HEK293 (cell line): ENCODE data around the gene MAP3K20.

ENCODE experiments used
- CTCF ChIA-PET: fragments of 350-600 bp; formaldehyde crosslinking; extraction: SDS; loops from one replicate; lab custom pipeline; 2021; ENCODE audit warnings: antibody characterized with exemption; lab: Yijun Ruan, JAX
- POLR2A ChIA-PET: fragments of 300-600 bp; formaldehyde crosslinking; extraction: SDS; loops from one replicate; lab custom pipeline; 2020; ENCODE audit warnings: antibody characterized with exemption, inconsistent platforms; lab: Yijun Ruan, JAX
- H3K27ac ChIP-seq: fragments of 200-500 bp; sonication (Bioruptor generic); 2 replicates; pipeline ENCODE4 v1.5.1; 2014; ENCODE audit warnings: low read depth, low read length, control low read depth, inconsistent platforms; ENCODE audit errors: extremely low read depth
- H3K36me3 ChIP-seq, 2 experiments: fragments of 200-500 bp in 1 of 2; sonication (Bioruptor generic) in 1 of 2; 1 replicate in 1 of 2; 2 replicates in 1 of 2; pipeline ENCODE4 v1.5.1; 2014 to 2017; ENCODE audit warnings: inconsistent platforms in 2 of 2, low read length in 2 of 2; ENCODE audit not compliant: control insufficient read depth in 2 of 2, insufficient read depth in 1 of 2
- H3K4me1 ChIP-seq: fragments of 200-500 bp; sonication (Bioruptor generic); 2 replicates; pipeline ENCODE4 v1.5.1; 2014; ENCODE audit warnings: mild to moderate bottlenecking, low read length, inconsistent platforms; ENCODE audit not compliant: control insufficient read depth, insufficient read depth
- H3K4me3 ChIP-seq: 2 replicates; pipeline ENCODE4 v1.5.1; 2011; ENCODE audit warnings: low read depth, mild to moderate bottlenecking, control low read depth, low read length, moderate library complexity
- H3K9me3 ChIP-seq: fragments of 200-500 bp; sonication (Bioruptor generic); 2 replicates; pipeline ENCODE4 v1.5.1; 2014; ENCODE audit warnings: low read depth, low read length, inconsistent platforms; ENCODE audit not compliant: control insufficient read depth, insufficient read depth
- AEBP2 ChIP-seq: fragments of 450-650 bp; formaldehyde crosslinking; IDR thresholded peaks from 2 replicates; pipeline ENCODE4 v1.5.1; 2016; ENCODE audit warnings: missing biosample characterization, missing genetic modification characterization, borderline replicate concordance
- HOXA7 ChIP-seq: sonication (generic); formaldehyde crosslinking; IDR thresholded peaks from 2 replicates; pipeline ENCODE4 v1.8.1; 2022; ENCODE audit warnings: missing genetic modification reagents, borderline replicate concordance
- IKZF3 ChIP-seq: fragments of 450-650 bp; IDR thresholded peaks from 2 replicates; pipeline ENCODE4 v1.5.0; 2018; ENCODE audit warnings: missing biosample characterization, mild to moderate bottlenecking, missing genetic modification characterization, moderate library complexity
- OVOL3 ChIP-seq: fragments of 450-650 bp; formaldehyde crosslinking; IDR thresholded peaks from 2 replicates; pipeline ENCODE4 v1.5.1; 2016; ENCODE audit warnings: missing biosample characterization, missing genetic modification characterization
- SALL2 ChIP-seq: fragments of 450-650 bp; formaldehyde crosslinking; IDR thresholded peaks from 2 replicates; pipeline ENCODE4 v1.5.0; 2017; ENCODE audit warnings: missing biosample characterization, mild to moderate bottlenecking, missing genetic modification characterization, borderline replicate concordance
- YY1 ChIP-seq: fragments of 450-650 bp; formaldehyde crosslinking; IDR thresholded peaks from 2 replicates; pipeline ENCODE4 v1.5.1; 2018; ENCODE audit warnings: missing biosample characterization, missing genetic modification characterization
- ZBTB20 ChIP-seq: fragments of 450-650 bp; formaldehyde crosslinking; IDR thresholded peaks from 2 replicates; pipeline ENCODE4 v1.5.1; 2016; ENCODE audit warnings: missing biosample characterization, missing genetic modification characterization
- ZBTB7A ChIP-seq: fragments of 450-650 bp; formaldehyde crosslinking; IDR thresholded peaks from 2 replicates; pipeline ENCODE4 v1.5.1; 2016; ENCODE audit warnings: low read depth, missing biosample characterization, missing genetic modification characterization
- ZBTB8A ChIP-seq: fragments of 450-650 bp; formaldehyde crosslinking; IDR thresholded peaks from 2 replicates; pipeline ENCODE4 v1.5.1; 2016; ENCODE audit warnings: missing biosample characterization, missing genetic modification characterization
- ZNF174 ChIP-seq: fragments of 450-650 bp; formaldehyde crosslinking; IDR thresholded peaks from 2 replicates; pipeline ENCODE4 v1.5.0; 2017; ENCODE audit warnings: missing biosample characterization, mild to moderate bottlenecking, missing genetic modification characterization
- ZNF274 ChIP-seq, 2 experiments: fragments of 200-500 bp in 1 of 2; fragments of 450-650 bp in 1 of 2; sonication (Bioruptor generic) in 1 of 2; formaldehyde crosslinking in 1 of 2; IDR thresholded peaks; 2 replicates each; pipeline versions ENCODE4 v1.5.1 to v1.6.1; 2014 to 2016; ENCODE audit warnings: borderline replicate concordance in 1 of 2, inconsistent platforms in 1 of 2, low read length in 1 of 2, missing biosample characterization in 1 of 2, missing genetic modification characterization in 1 of 2
- ZNF366 ChIP-seq: fragments of 450-650 bp; formaldehyde crosslinking; conservative IDR thresholded peaks from 2 replicates; pipeline ENCODE4 v1.5.1; 2016; ENCODE audit warnings: missing biosample characterization, missing genetic modification characterization
- ZNF391 ChIP-seq: fragments of 450-650 bp; formaldehyde crosslinking; IDR thresholded peaks from 2 replicates; pipeline ENCODE4 v1.5.1; 2016; ENCODE audit warnings: low read depth, missing biosample characterization, missing genetic modification characterization, borderline replicate concordance
- ZNF529 ChIP-seq: fragments of 450-650 bp; formaldehyde crosslinking; IDR thresholded peaks from 2 replicates; pipeline ENCODE4 v1.5.1; 2017; ENCODE audit warnings: missing genetic modification characterization, missing biosample characterization; ENCODE audit not compliant: insufficient replicate concordance
- ZNF610 ChIP-seq: fragments of 450-650 bp; formaldehyde crosslinking; IDR thresholded peaks from 2 replicates; pipeline ENCODE4 v1.5.1; 2016; ENCODE audit warnings: missing biosample characterization, missing genetic modification characterization, borderline replicate concordance
- ZNF623 ChIP-seq: fragments of 450-650 bp; formaldehyde crosslinking; IDR thresholded peaks from 2 replicates; pipeline ENCODE4 v1.5.1; 2016; ENCODE audit warnings: missing biosample characterization, missing genetic modification characterization
- ZXDB ChIP-seq: fragments of 450-650 bp; formaldehyde crosslinking; IDR thresholded peaks from 2 replicates; pipeline ENCODE4 v1.5.1; 2016; ENCODE audit warnings: missing biosample characterization, missing genetic modification characterization
- TF ChIP-seq, protein P1 (sequence below): fragments of 450-650 bp; formaldehyde crosslinking; IDR thresholded peaks from 2 replicates; pipeline ENCODE4 v1.5.1; 2016; ENCODE audit warnings: missing biosample characterization, missing genetic modification characterization, borderline replicate concordance
- TF ChIP-seq, protein P2 (sequence below): fragments of 450-650 bp; formaldehyde crosslinking; IDR thresholded peaks from 2 replicates; pipeline ENCODE4 v1.5.1; 2016; ENCODE audit warnings: missing biosample characterization, missing genetic modification characterization

MAP3K20 gene

DNA sequence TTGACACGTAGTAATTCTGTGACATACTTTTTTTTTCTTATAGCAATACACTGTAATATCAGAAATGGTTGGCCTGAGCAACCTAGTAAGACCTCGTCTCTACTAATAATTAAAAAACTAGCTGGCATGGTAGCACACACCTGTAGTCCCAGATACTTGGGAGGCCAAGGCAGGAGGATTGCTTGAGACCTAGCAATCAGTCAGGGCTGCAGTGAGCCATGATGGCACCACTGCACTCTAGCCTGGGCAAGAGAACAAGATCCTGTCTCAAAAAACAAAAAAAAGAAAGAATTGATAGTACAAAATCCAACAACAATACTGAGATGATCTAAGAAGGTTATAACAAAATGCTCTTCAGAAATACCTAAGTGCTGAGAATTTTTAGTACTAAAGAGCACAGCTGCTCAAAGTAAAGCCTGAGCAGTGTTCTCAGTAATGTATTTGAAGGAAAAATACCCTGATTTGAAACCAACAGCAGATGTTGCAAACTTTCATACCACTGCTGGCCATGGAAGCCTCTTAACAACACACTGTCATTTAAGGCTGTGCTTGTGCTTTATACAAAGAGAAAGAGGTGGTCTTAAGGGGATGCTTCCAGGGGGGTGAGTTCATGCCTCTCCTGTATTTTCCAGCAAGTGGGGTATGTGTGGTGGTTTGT is 146.4 kb downstream of the MAP3K20 start:
- ChIA-PET POLR2A (no interaction called here), CTCF (interaction anchor here (0.6 to 1.9 kb wide), 3 partner anchors 11 to 179 kb away, joined by 3 to 11 read pairs (median 3); no protein-coding TSS in a partner anchor)
- TF ChIP-seq ZBTB7A, result no peak
- no peak for TF ChIP-seq ZNF274 (IDR thresholded peaks at IDR 0.05; ENCODE audit: low read length)
- no peak for TF ChIP-seq ZNF274 (tag by site-specific recombination; IDR thresholded peaks at IDR 0.05; ENCODE audit: borderline replicate concordance)
- TF ChIP-seq ZBTB8A (tag by site-specific recombination), result no peak
- TF ChIP-seq ZXDB, result no peak
- no peak for TF ChIP-seq ZNF623 (tag by site-specific recombination)
- no peak for TF ChIP-seq HOXA7 (CRISPR knock-in tag)
- TF ChIP-seq, protein P1, sequence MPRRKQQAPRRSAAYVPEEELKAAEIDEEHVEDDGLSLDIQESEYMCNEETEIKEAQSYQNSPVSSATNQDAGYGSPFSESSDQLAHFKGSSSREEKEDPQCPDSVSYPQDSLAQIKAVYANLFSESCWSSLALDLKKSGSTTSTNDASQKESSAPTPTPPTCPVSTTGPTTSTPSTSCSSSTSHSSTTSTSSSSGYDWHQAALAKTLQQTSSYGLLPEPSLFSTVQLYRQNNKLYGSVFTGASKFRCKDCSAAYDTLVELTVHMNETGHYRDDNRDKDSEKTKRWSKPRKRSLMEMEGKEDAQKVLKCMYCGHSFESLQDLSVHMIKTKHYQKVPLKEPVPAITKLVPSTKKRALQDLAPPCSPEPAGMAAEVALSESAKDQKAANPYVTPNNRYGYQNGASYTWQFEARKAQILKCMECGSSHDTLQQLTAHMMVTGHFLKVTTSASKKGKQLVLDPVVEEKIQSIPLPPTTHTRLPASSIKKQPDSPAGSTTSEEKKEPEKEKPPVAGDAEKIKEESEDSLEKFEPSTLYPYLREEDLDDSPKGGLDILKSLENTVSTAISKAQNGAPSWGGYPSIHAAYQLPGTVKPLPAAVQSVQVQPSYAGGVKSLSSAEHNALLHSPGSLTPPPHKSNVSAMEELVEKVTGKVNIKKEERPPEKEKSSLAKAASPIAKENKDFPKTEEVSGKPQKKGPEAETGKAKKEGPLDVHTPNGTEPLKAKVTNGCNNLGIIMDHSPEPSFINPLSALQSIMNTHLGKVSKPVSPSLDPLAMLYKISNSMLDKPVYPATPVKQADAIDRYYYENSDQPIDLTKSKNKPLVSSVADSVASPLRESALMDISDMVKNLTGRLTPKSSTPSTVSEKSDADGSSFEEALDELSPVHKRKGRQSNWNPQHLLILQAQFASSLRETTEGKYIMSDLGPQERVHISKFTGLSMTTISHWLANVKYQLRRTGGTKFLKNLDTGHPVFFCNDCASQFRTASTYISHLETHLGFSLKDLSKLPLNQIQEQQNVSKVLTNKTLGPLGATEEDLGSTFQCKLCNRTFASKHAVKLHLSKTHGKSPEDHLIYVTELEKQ, result no peak
- Histone ChIP-seq H3K4me3 (no peak overlapping the region), H3K27ac (no peak overlapping the region), H3K4me1 (no peaks in the 10 kb centered on the region), H3K36me3 (peaks cover 0 to 6% of the 10 kb centered on the region in 2 experiments; a peak in 1 of 3 replicates), H3K9me3 (no peaks in the 10 kb centered on the region)

- no peak overlapping the region for H3K27ac ChIP-seq
- H3K4me3 ChIP-seq, result no peak overlapping the region
- ChIA-PET POLR2A (no interaction called here), CTCF (interaction anchor here (0.5 to 1.6 kb wide), 4 partner anchors 13 to 1117 kb away, joined by 3 to 12 read pairs (median 5); no protein-coding TSS in a partner anchor)
- no peaks in the 10 kb centered on the region for H3K4me1 ChIP-seq
- peaks cover 0 to 6% of the 10 kb centered on the region in 2 experiments; a peak in 1 of 3 replicates for H3K36me3 ChIP-seq
- no peak for TF ChIP-seq SALL2 (tag by site-specific recombination)
- no peak for TF ChIP-seq ZNF391 (tag by site-specific recombination)
- TF ChIP-seq IKZF3 (tag by site-specific recombination), result no peak
- TF ChIP-seq ZNF610 (tag by site-specific recombination), result no peak
- no peak for TF ChIP-seq ZNF529 (tag by site-specific recombination)
- TF ChIP-seq AEBP2, result no peak
- no peak for TF ChIP-seq YY1 (tag by site-specific recombination)
- TF ChIP-seq, protein P2, sequence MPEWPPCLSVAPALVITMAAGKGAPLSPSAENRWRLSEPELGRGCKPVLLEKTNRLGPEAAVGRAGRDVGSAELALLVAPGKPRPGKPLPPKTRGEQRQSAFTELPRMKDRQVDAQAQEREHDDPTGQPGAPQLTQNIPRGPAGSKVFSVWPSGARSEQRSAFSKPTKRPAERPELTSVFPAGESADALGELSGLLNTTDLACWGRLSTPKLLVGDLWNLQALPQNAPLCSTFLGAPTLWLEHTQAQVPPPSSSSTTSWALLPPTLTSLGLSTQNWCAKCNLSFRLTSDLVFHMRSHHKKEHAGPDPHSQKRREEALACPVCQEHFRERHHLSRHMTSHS (tag by site-specific recombination), result no peak
- TF ChIP-seq ZNF174 (tag by site-specific recombination), result no peak
- TF ChIP-seq ZBTB20 (tag by site-specific recombination), result no peak
- TF ChIP-seq OVOL3 (tag by site-specific recombination), result no peak
- no peak for TF ChIP-seq ZNF366
- H3K9me3 ChIP-seq, result no peaks in the 10 kb centered on the region
Measured at GRCh38 chr2:173223871-173224270, 148.2 kb downstream of the MAP3K20 start.
